K562 (cell line): ENCODE results near the gene TMEM270. TPM values are rescaled to one million over a fixed set of nuclear protein-coding genes. Genes with fewer than 3 reads are reported as not detected.

ENCODE experiments used
- AFF1 ChIP-seq, 2 experiments: fragments of 450-650 bp; IDR thresholded peaks; 2 replicates each; pipeline ENCODE4 v1.6.1; 2018; ENCODE audit warnings: mild to moderate bottlenecking in 2 of 2, low read depth in 1 of 2; ENCODE audit not compliant: partially characterized antibody in 2 of 2
- BRD9 ChIP-seq: fragments of 450-650 bp; IDR thresholded peaks from 2 replicates; pipeline ENCODE4 v1.6.1; 2018; ENCODE audit warnings: low read depth; ENCODE audit not compliant: partially characterized antibody
- CBFA2T3 ChIP-seq: fragments of 450-650 bp; IDR thresholded peaks from 2 replicates; pipeline ENCODE4 v1.6.1; 2017
- E2F5 ChIP-seq: sonication (generic); formaldehyde crosslinking; IDR thresholded peaks from 2 replicates; pipeline ENCODE4 v1.8.0; 2022; ENCODE audit warnings: mild to moderate bottlenecking, missing genetic modification reagents
- FOXM1 ChIP-seq, 2 experiments: fragments of 450-650 bp in 1 of 2; sonication (generic) in 1 of 2; formaldehyde crosslinking in 1 of 2; IDR thresholded peaks; 2 replicates each; pipeline versions ENCODE4 v1.6.1 to v1.9.0; 2017 to 2022; ENCODE audit warnings: low read depth in 2 of 2, mild to moderate bottlenecking in 2 of 2, missing genetic modification reagents in 1 of 2, moderate library complexity in 1 of 2
- KDM1A ChIP-seq, 2 experiments: fragments of 450-650 bp; IDR thresholded peaks; 2 replicates each; pipeline ENCODE4 v1.6.1; 2016; ENCODE audit warnings: mild to moderate bottlenecking in 2 of 2
- LCOR ChIP-seq: sonication (generic); formaldehyde crosslinking; IDR thresholded peaks from 2 replicates; pipeline ENCODE4 v1.8.0; 2022; ENCODE audit warnings: mild to moderate bottlenecking, missing genetic modification reagents
- PKNOX1 ChIP-seq: fragments of 450-650 bp; IDR thresholded peaks from 2 replicates; pipeline ENCODE4 v1.6.1; 2016
- POLR2AphosphoS5 ChIP-seq: IDR thresholded peaks from 2 replicates; pipeline ENCODE4 v1.6.1; 2011; ENCODE audit warnings: mild to moderate bottlenecking, low read depth, low read length, moderate library complexity; ENCODE audit not compliant: control insufficient read depth, insufficient read depth
- RBBP5 ChIP-seq: fragments of 200-600 bp; sonication (generic); IDR thresholded peaks from 2 replicates; pipeline ENCODE4 v1.6.1; 2012; ENCODE audit warnings: borderline replicate concordance, mild to moderate bottlenecking, low read length, control low read depth, inconsistent platforms; ENCODE audit not compliant: insufficient read depth, poor library complexity, severe bottlenecking
- STAT5B ChIP-seq: fragments of 250-450 bp; sonication (Bioruptor Pico); IDR thresholded peaks from 2 replicates; pipeline ENCODE4 v1.8.0; 2021; ENCODE audit warnings: mild to moderate bottlenecking, inconsistent platforms
- TBP ChIP-seq: optimal IDR thresholded peaks from 2 replicates; pipeline ENCODE3; 2011; ENCODE audit warnings: low read depth, low read length, improper control_type of control experiment
- TEAD4 ChIP-seq, 2 experiments: sonication (generic) in 1 of 2; formaldehyde crosslinking in 1 of 2; IDR thresholded peaks; 2 replicates each; pipeline versions ENCODE4 v1.6.1 to v1.8.0; 2012 to 2022; ENCODE audit warnings: borderline replicate concordance in 1 of 2, inconsistent platforms in 1 of 2, low read length in 1 of 2, mild to moderate bottlenecking in 1 of 2, missing genetic modification reagents in 1 of 2
- TSHZ1 ChIP-seq: fragments of 250-450 bp; sonication (Bioruptor Pico); IDR thresholded peaks from 2 replicates; pipeline ENCODE4 v1.4.0; 2020; ENCODE audit warnings: mild to moderate bottlenecking, moderate library complexity
- ZNF282 ChIP-seq: sonication (generic); formaldehyde crosslinking; IDR thresholded peaks from 2 replicates; pipeline ENCODE4 v1.8.1; 2023; ENCODE audit warnings: missing genetic modification reagents
- ZNF766 ChIP-seq: fragments of 200-800 bp; sonication (Bioruptor generic); conservative IDR thresholded peaks from 2 replicates; pipeline ENCODE4 v1.6.1; 2016; ENCODE audit warnings: missing genetic modification characterization, missing compliant biosample characterization
- polyA plus RNA-seq, 8 experiments: library from polyadenylated mRNA; depleted of rRNA in 4 of 8; stranded (reverse) in 5 of 8; unstranded in 3 of 8; fragments of >200 nt; fragmentation: Nextera tagmentation in 2 of 8; fragmentation: Illumina TruSeq in 1 of 8; extraction: Ambion mirVana in 2 of 8; extraction: Trizol in 1 of 8; gene quantifications; 2 replicates each; pipeline versions ENCODE4 v1.2.1 to v1.2.3, GENCODE V29; 2011 to 2014; ENCODE audit warnings: inconsistent platforms in 1 of 8, missing spikeins in 1 of 8
- total RNA-seq, 7 experiments: library from RNA; depleted of rRNA in 6 of 7; stranded (reverse); fragments of >200 nt in 6 of 7; fragmentation: Illumina TruSeq in 2 of 7; extraction: Trizol in 2 of 7; gene quantifications; 2 replicates each; pipeline versions ENCODE4 v1.2.1 to v1.2.3, GENCODE V29; 2011 to 2021; ENCODE audit warnings: low replicate concordance in 1 of 7

TMEM270 gene
- total and polyA plus RNA-seq, 9 of the 15 experiments (the other 6 are each of a cell fraction or from before 2014, with no cell fraction given) = not detected

GRCh38 chr7:73822319-73823173 lies 38.4 kb upstream of the TMEM270 start (continued):
- TF ChIP-seq TSHZ1 (no peak), PKNOX1 (peak; percentile 91), TEAD4 (IDR thresholded peaks at IDR 0.05; ENCODE audit: low read length) (peak; percentile 56; the same call in 1 of the 2 replicates), TEAD4 (CRISPR knock-in tag; IDR thresholded peaks at IDR 0.05; ENCODE audit: borderline replicate concordance) (no peak), ZNF282 (CRISPR knock-in tag) (no peak), ZNF766 (CRISPR knock-in tag) (peak; percentile 47; the same call in 1 of the 2 replicates), TBP (peak; percentile 59), FOXM1 (IDR thresholded peaks at IDR 0.05; ENCODE audit: low read depth) (0 out of 2 replicates have a peak, but pooled peaks have one; percentile 32), FOXM1 (CRISPR knock-in tag; IDR thresholded peaks at IDR 0.05; ENCODE audit: low read depth) (no peak), LCOR (CRISPR knock-in tag) (peak; percentile 83; the same call in 1 of the 2 replicates), STAT5B (CRISPR knock-in tag) (no peak), RBBP5 (peak; percentile 30), CBFA2T3 (peak; percentile 62), E2F5 (CRISPR knock-in tag) (no peak), AFF1 (IDR thresholded peaks at IDR 0.05; ENCODE audit: low read depth in 1 of 2, partially characterized antibody in 2 of 2) (peak in 1 of 2 experiments; percentile 65), BRD9 (no peak), POLR2AphosphoS5 (peak; percentile 33; the same call in 1 of the 2 replicates), KDM1A (IDR thresholded peaks at IDR 0.05) (0 out of 4 replicates have a peak, but pooled peaks of 1 of the 2 experiments have one; percentile 13)
